ENCODE data around the gene CIPC.

Gene CIPC

DNA sequence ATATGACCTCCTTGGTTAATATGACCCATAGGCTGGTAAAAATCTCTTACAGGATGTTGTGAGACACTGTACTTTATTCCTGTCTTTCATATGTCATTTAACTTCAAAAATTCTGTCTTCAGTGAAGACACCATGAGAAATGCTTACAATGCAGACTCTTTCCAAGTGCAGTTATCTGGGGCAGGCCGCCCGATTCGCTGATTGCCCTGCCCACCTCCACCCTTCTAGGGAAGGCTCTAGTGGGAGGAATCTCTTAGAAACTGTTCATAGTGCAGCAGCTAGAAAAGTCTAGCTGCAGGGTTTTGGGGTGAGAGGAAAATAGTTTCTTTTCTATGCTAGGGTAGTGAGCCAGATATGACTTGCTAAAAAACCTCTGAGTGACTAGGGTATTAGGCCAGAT lies 15.0 kb upstream of the CIPC start:
- H3K4me3 ChIP-seq (ENCODE audit: low read depth, low read length) = no peak overlapping the region
- no peak for TF ChIP-seq CTCF (IDR thresholded peaks at IDR 0.05; ENCODE audit: low read depth, low read length, missing control alignments)
- in situ Hi-C loops (cut with HindIII; ENCODE audit: low sequenced_read_pairs) = no loop called here
- no peak for DNase-seq (ENCODE audit: low read depth)

GRCh38 chr14:77084985-77085384 lies 13.1 kb upstream of the CIPC start:
- TF ChIP-seq CTCF (IDR thresholded peaks at IDR 0.05; ENCODE audit: low read depth, low read length, missing control alignments) = no peak
- no peak for DNase-seq (ENCODE audit: low read depth)
- in situ Hi-C loops (cut with HindIII; ENCODE audit: low sequenced_read_pairs) = no loop called here
- no peak overlapping the region for H3K4me3 ChIP-seq (ENCODE audit: low read depth, low read length)

DNA sequence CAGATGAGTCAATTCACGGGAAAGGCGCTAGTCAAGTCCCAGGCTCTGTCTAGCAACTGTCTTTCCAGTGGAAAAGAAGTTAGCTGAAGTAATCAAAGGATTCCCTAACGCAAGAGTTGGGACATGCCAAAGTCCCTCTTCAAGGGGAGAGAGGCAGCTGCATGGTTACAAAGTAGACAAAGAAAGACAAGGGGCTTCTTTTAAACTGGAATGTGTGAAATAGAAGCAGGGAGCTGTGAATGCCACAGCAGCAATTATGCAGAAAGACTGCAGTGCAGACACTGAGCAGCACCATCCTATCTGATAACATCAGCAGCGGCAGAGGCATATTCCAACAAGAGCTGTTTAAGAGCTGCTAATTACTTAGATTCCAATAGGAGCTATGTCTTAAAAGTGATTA lies 12.5 kb upstream of the CIPC start:
- in situ Hi-C loops (cut with HindIII; ENCODE audit: low sequenced_read_pairs) = no loop called here
- TF ChIP-seq CTCF (IDR thresholded peaks at IDR 0.05; ENCODE audit: low read depth, low read length, missing control alignments) = no peak
- DNase-seq (ENCODE audit: low read depth) = no peak
- H3K4me3 ChIP-seq (ENCODE audit: low read depth, low read length) = no peak overlapping the region

DNA sequence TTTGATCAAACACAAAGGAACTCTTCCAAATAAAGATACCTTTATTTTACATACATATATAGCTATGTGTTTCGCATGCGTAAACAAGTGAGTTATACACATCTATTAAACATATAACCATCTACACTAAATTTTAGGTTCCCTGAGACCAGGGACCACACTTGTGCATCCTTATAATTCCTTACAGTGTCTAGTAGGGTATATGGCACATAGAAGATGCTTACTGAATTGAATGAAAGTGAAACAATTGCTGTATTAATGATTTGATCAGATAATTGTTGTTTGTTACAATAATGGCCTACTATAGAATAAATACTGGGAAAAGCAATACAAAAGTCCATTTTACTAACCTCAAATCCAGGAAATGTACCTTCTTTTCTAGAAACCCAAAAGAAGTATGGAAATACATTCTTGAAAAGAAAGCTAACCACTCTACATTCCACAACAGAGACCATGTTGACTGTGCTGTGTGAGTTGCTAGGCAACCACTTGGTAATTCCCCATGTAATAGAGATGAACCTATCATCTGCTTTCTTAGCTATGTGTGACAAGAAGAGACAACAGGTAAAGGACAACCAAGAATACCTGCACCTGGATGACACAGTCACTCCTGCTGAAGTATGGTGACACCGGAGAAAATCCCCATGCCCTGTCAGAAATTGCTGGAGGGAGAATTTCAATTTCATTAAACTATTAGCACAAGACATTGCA lies 11.9 kb upstream of the CIPC start:
- TF ChIP-seq CTCF (IDR thresholded peaks at IDR 0.05; ENCODE audit: low read depth, low read length, missing control alignments) = no peak
- no peak overlapping the region for H3K4me3 ChIP-seq (ENCODE audit: low read depth, low read length)
- no peak for DNase-seq (ENCODE audit: low read depth)
- in situ Hi-C loops (cut with HindIII; ENCODE audit: low sequenced_read_pairs) = no loop called here

GRCh38 chr14:77086951-77087350 lies 11.1 kb upstream of the CIPC start:
- DNase-seq (ENCODE audit: low read depth) = no peak

GRCh38 chr14:77087631-77088030 lies 10.4 kb upstream of the CIPC start:
- no peak for DNase-seq (ENCODE audit: low read depth)
- TF ChIP-seq CTCF (IDR thresholded peaks at IDR 0.05; ENCODE audit: low read depth, low read length, missing control alignments) = no peak
- H3K4me3 ChIP-seq (ENCODE audit: low read depth, low read length) = no peak overlapping the region
- in situ Hi-C loops (cut with HindIII; ENCODE audit: low sequenced_read_pairs) = no loop called here

More at GRCh38 chr14:77086951-77087350, 11.1 kb upstream of the CIPC start:
- in situ Hi-C loops (cut with HindIII; ENCODE audit: low sequenced_read_pairs) = no loop called here
- H3K4me3 ChIP-seq (ENCODE audit: low read depth, low read length) = no peak overlapping the region
- no peak for TF ChIP-seq CTCF (IDR thresholded peaks at IDR 0.05; ENCODE audit: low read depth, low read length, missing control alignments)
